ENCODE data around the gene OSBPL2.

- no peak for TF ChIP-seq CTCF (conservative IDR thresholded peaks at IDR 0.05; ENCODE audit: low read length)
- TF ChIP-seq EZH2phosphoT487 (IDR thresholded peaks at IDR 0.05; ENCODE audit: borderline replicate concordance, low read depth, low read length), result no peak
These were observed 3.2 kb downstream of the OSBPL2 start for GRCh38 chr20:62241506-62241905.

All from OCI-LY7 (cell line).